Stimulated activated CD8-positive, alpha-beta memory T cell treated with anti-CD3 and anti-CD28 coated beads, Interleukin-7, amount 100 ng/mL, for 48 hours (primary cell): Measurements from ENCODE around the gene S100A12.

Experiments
- DNase-seq, 2 donors: peaks; one replicate each; pipeline ENCODE4 v3.0.0-alpha.2; 2020; ENCODE audit warnings: low read depth in 1 of 2; ENCODE audit errors: extremely low read depth in 1 of 2

Gene S100A12

DNA sequence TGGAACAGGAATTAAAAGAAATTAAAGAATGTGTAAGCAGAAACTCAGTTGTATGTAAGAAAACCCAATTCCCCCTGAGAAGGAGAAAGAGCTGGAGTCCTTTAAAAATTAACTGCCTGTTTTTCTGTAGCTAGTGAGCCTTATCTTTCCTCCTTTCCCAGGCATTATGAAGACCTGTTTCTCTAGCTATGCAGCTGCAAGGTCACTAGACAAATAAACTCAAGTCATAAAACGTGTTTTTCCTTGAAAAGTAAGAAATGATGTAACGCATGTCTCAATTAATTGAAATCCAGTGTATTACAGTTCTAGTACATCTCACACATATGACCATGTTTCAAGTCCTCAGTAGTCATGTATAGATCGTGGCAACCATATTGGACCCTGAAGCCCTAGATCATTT lies 5.3 kb downstream of the S100A12 start:
- DNase-seq = no peak

GRCh38 chr1:153368495-153368894 lies 6.9 kb downstream of the S100A12 start:
- no peak for DNase-seq

DNA sequence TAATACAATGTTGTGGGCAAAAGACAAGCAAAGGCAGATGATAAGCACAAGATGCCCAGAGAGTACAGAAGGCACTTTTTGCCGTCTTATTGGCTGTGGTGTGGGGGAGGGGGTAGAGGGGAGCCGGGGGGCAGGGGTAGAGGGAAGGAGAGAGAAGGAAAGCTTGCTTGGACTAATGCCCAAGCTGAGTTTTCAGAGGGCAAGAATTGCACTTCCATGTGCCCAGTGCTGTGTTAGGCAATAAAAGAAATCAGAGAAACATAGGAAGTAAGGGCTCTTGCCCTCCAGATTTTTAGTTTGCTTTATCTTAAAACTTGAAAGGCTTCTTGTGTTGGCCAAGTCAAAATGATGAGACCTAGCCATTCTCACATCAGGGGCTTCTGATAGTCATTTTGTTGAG lies 8.3 kb downstream of the S100A12 start:
- no peak for DNase-seq

- no peak for DNase-seq
Measured at GRCh38 chr1:153366261-153366660, 9.2 kb downstream of the S100A12 start.

GRCh38 chr1:153365696-153366095 lies 9.7 kb downstream of the S100A12 start:
- no peak for DNase-seq

GRCh38 chr1:153364766-153365666 lies 10.4 kb downstream of the S100A12 start:
- no peak for DNase-seq

DNA sequence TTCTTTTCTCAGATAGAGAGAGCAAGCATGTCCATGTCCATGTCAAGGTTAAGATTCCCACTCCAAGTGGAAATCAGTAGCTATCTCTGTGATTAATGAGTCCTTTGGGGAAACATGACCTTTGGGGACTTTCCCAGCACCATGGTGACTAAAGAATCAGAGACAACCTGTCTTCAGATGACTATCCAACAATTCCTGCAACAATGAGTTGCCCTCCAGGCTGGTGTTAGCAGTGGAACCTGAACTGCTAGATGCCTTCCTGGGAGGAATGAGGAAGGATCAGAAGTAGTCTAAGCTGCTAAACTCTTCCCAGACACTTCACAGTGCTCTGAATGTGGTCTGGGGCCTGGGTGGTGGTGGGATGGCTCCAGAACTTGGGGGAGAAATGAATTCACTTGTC lies 11.3 kb downstream of the S100A12 start:
- no peak for DNase-seq

DNA sequence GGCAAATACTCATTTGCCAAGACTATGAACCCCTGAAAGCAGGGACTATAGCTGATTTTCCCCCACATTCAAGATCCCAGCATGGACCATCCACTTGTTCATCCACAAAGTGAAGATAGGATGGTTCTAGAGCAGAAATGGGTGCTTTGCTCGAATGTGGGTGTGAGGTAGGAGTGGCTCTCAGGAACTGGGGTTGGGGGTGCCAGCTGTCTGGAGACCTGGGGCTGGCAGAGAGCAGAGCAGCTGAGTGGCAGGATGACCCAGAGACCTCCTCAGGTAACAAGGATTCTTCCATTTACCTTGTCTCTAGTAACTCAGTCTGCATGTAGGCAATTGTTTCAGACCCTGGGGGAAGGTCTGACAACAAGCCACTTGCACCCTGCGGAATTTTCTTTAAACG lies 11.8 kb downstream of the S100A12 start:
- DNase-seq = no peak

DNA sequence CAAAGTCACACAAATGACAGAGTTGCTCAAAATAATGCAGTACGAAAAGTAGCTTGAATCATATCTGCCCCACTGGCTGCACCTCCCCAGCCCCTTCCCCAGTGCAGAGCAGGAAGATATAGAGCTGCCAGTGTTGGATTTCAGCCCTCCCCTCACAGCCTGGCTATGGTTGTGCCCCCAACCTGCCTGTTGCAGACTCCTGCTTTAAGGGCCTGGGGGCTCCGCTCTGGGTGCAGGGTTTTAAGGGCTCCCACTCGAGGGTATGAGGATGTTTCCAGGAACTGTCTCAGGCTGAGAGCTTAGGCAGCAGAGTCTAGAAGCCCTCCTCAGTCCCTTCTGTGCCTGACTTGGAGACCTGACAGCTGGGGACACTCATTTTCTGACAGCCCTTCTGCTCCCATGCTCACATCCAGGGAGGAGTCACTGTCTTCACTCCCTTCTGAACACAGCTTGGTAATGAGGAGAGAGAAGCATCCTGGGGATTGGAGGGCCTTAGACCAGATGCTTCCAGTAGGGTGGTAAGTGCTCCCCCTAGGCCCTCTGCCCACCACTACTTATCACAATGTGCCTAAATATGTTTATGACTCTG lies 13.1 kb downstream of the S100A12 start:
- DNase-seq = no peak

GRCh38 chr1:153361480-153362109 lies 13.8 kb downstream of the S100A12 start:
- DNase-seq = no peak

- DNase-seq = no peak
Measured at GRCh38 chr1:153360592-153361479, 14.6 kb downstream of the S100A12 start.

DNA sequence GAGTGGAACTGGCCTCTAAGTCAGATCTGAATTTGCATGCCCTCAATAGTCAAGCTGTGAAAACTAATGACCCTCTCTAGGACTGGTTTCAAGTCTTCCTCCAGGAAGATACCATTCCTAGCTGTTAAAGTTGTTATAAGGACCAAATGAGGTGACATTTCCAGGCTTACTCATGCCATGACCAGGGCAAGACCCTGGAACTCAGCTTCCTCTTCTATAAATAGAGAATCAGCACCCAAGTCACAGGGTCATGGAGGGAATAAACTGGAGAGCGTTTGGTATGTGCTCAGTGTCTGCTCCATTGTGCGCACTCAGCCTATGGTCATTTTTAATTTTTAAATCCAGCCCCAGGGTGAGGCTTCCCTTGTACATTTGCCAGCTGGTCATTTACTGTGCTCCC lies 15.2 kb downstream of the S100A12 start:
- no peak for DNase-seq

GRCh38 chr1:153359241-153359640 lies 16.2 kb downstream of the S100A12 start:
- DNase-seq = no peak

DNA sequence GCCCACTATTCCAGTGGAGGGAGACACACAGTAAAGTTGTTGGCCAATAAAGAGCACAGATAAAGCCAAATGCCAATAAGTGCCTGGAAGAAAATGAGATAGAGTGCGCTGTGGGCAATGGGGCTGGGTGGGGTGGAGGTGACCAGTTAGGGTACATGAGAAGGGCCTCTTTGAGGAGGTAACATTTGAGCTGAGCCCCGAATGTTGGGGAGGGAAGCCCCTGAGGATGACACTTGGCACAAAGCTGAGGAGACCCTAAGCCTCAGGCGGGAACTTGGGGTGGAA lies 16.8 kb downstream of the S100A12 start:
- no peak for DNase-seq

DNA sequence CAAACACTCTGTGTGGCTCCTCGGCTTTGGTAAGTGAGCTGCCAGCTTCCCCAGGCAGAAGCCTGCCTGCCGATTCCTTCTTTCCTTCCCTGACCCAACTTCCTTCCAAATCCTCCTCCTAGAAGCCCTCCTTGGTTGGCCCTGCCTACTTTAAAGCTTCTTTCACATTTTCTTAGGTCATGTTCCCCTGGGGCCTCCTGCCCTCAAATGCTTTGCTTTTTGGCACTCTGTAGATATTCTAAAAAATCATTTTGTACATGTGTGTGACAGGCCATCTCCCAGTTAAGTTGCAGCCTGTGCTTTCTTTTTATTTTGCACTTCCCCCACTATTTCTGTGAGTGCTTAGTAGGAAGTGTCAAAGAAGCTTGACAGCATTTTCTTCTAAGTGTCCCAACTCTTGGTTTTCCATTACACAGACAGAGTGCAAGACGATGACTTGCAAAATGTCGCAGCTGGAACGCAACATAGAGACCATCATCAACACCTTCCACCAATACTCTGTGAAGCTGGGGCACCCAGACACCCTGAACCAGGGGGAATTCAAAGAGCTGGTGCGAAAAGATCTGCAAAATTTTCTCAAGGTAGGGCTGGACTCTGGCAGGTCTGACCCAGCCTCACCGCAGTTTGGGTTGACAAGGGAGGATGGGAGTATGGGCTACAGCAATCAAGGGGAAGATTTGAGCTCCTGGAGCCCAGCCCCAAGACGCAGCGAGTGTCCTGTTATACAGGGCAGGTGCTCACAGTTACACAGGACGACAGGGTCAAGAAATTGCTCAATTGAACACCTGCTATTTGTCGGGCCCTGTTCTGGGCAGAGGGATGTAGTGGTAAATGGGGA lies 17.3 kb downstream of the S100A12 start, which contains the start of gene S100A9:
TSS of gene S100A9 (plus strand) at position 2 of the 838 bp plus-strand sequence. CDS start at position 432, 430 bp downstream.
- DNase-seq = no peak

GRCh38 chr1:153357076-153357852 lies 18.2 kb downstream of the S100A12 start:
- no peak for DNase-seq

DNA sequence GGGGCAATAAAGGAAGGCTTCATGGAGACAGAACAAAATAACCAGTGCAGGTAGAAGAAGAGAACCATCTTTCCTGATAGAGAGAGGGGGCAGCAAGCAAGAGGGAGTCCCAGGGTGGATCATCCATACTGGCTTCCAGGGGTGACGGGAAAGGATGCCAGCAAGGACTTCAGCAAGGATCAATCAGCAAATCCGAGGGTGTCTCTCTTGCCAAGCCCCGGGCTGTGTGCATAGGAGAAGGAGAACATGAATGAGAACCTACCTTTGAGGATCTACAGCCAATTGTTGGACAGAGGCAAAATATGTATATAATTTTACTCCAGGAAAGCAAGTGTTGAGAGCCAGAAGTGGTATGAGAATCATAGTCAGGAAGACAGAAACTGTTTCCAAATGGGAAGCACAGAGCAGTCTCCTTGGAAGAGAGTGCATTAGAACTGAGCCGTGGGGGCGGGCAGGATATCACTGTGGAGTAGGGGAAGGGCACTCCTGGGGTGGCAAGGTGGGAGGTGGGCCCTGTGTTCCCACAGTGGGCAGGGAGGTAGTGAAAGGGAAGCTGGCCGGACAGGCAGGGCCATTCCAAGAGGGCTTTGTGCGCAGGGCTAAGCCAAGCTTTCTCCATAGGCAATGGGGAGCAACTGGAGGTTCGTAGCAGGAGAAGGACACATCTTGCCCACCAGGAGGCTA lies 18.9 kb downstream of the S100A12 start:
- no peak for DNase-seq

GRCh38 chr1:153355445-153356071 lies 19.9 kb downstream of the S100A12 start:
- peak in 1 of 2 donors; percentile 20 for DNase-seq
